AG04450 (cell line): ENCODE results near the gene WNT16. TPM values are rescaled to one million over a fixed set of nuclear protein-coding genes. Genes with fewer than 3 reads are reported as not detected.

Source experiments
- CTCF ChIA-PET: fragments of 300-600, 350-600 bp; formaldehyde crosslinking; extraction: SDS; loops from one replicate; lab custom pipeline; 2022; ENCODE audit warnings: antibody characterized with exemption, inconsistent platforms; lab: Charles Lee
- POLR2A ChIA-PET: fragments of 350-600 bp; formaldehyde crosslinking; extraction: SDS; loops from one replicate; lab custom pipeline; 2021; ENCODE audit warnings: antibody characterized with exemption, inconsistent platforms; lab: Yijun Ruan, JAX
- DNase-seq: peaks from one replicate; pipeline ENCODE4 v3.0.0-alpha.2; 2011; ENCODE audit warnings: low read depth, low spot score
- H3K27ac ChIP-seq: one replicate; pipeline ENCODE4 v1.5.1; 2012; ENCODE audit warnings: low read depth, low read length, control low read depth
- H3K27me3 ChIP-seq: one replicate; pipeline ENCODE4 v1.6.0; 2012; ENCODE audit warnings: low read length; ENCODE audit not compliant: control insufficient read depth, insufficient read depth
- H3K4me3 ChIP-seq: 2 replicates; pipeline ENCODE4 v1.5.1; 2011; ENCODE audit warnings: mild to moderate bottlenecking, low read depth, low read length, control low read depth
- H3K9me3 ChIP-seq: 2 replicates; pipeline ENCODE4 v1.5.1; 2012; ENCODE audit warnings: low read length; ENCODE audit not compliant: control insufficient read depth, insufficient read depth
- CTCF ChIP-seq: IDR thresholded peaks from 2 replicates; pipeline ENCODE4 v1.5.1; 2011; ENCODE audit warnings: low read depth, low read length, control low read depth, inconsistent platforms
- polyA plus RNA-seq: library from polyadenylated mRNA; depleted of rRNA; stranded (reverse); fragments of >200 nt; gene quantifications from 2 replicates; pipeline ENCODE4 v1.2.3, GENCODE V29; 2011

The WNT16 gene
- polyA plus RNA-seq, 1 experiment = 0.89 TPM

GRCh38 chr7:121383235-121383910, 54.6 kb downstream of the WNT16 start:
- TF ChIP-seq CTCF = no peak
- ChIA-PET CTCF (interaction anchor here (0.7 to 6.8 kb wide), 5 partner anchors 13 to 611 kb away, joined by 3 to 107 read pairs (median 5); partner anchors contain the start of gene FAM3C), POLR2A (no interaction called here)
- H3K9me3 ChIP-seq = no peaks in the 10 kb centered on the region
- H3K27me3 ChIP-seq = no peaks in the 10 kb centered on the region
- no peak for DNase-seq
- H3K4me3 ChIP-seq = no peak overlapping the region
- no peak overlapping the region for H3K27ac ChIP-seq

- TF ChIP-seq CTCF = no peak
- CTCF ChIA-PET = interaction anchor here (6.8 kb wide), 1 partner anchor 12 kb away, joined by 107 read pairs; the partner anchor contains the start of gene FAM3C
- POLR2A ChIA-PET = no interaction called here
These were observed 55.5 kb downstream of the WNT16 start for GRCh38 chr7:121384265-121384664.

GRCh38 chr7:121385056-121385799, 56.4 kb downstream of the WNT16 start:
- ChIA-PET CTCF (interaction anchor here (1.3 to 6.8 kb wide), 3 partner anchors 11 to 609 kb away, joined by 5 to 107 read pairs (median 22); partner anchors contain the start of gene FAM3C), POLR2A (no interaction called here)
- no peak overlapping the region for H3K4me3 ChIP-seq
- TF ChIP-seq CTCF = no peak
- no peak for DNase-seq
- no peak overlapping the region for H3K27ac ChIP-seq
- no peaks in the 10 kb centered on the region for H3K9me3 ChIP-seq
- no peaks in the 10 kb centered on the region for H3K27me3 ChIP-seq

More at GRCh38 chr7:121384265-121384664, 55.5 kb downstream of the WNT16 start:
- Histone ChIP-seq H3K4me3 (no peak overlapping the region), H3K27ac (no peak overlapping the region), H3K27me3 (no peaks in the 10 kb centered on the region), H3K9me3 (no peaks in the 10 kb centered on the region)
- no peak for DNase-seq

- POLR2A ChIA-PET = no interaction called here
- TF ChIP-seq CTCF = no peak
- Histone ChIP-seq H3K27me3 (no peaks in the 10 kb centered on the region), H3K4me3 (no peak overlapping the region), H3K27ac (no peak overlapping the region), H3K9me3 (no peaks in the 10 kb centered on the region)
- CTCF ChIA-PET = interaction anchor here (1.3 to 6.8 kb wide), 3 partner anchors 11 to 609 kb away, joined by 5 to 107 read pairs (median 22); partner anchors contain the start of gene FAM3C
- DNase-seq = no peak
These were observed 57.0 kb downstream of the WNT16 start for GRCh38 chr7:121385800-121386179.
